Esophagus muscularis mucosa (tissue), 4 donors: ENCODE results near the gene BCAS3. TPM values are rescaled to one million over a fixed set of nuclear protein-coding genes. Genes with fewer than 3 reads are reported as not detected.

Experiments
- DNase-seq: peaks from one replicate; pipeline ENCODE4 v3.0.0-alpha.2; 2017; ENCODE audit errors: extremely low spot score
- H3K27ac ChIP-seq, 4 donors: fragments of 200-600 bp; sonication (generic); replicated peaks in 1 of 4; 1 replicate in 3 of 4; 2 replicates in 1 of 4; pipeline ENCODE4 v1.5.1; 2016 to 2019; ENCODE audit warnings: mild to moderate bottlenecking in 1 of 4
- H3K27me3 ChIP-seq, 4 donors: fragments of 200-600 bp; sonication (generic); one replicate each; pipeline versions ENCODE4 v1.5.1 to v1.6.0; 2016 to 2019
- H3K36me3 ChIP-seq, 4 donors: fragments of 200-600 bp; sonication (generic); one replicate each; pipeline ENCODE4 v1.5.1; 2016 to 2019
- H3K4me1 ChIP-seq, 4 donors: fragments of 200-600 bp; sonication (generic); one replicate each; pipeline ENCODE4 v1.5.1; 2016 to 2019
- H3K4me3 ChIP-seq, 4 donors: fragments of 200-600 bp; sonication (generic); 1 replicate in 2 of 4; 2 replicates in 2 of 4; pipeline ENCODE4 v1.5.1; 2016 to 2019; ENCODE audit warnings: mild to moderate bottlenecking in 4 of 4, moderate library complexity in 1 of 4
- H3K9me3 ChIP-seq, 4 donors: fragments of 200-600 bp; sonication (generic); 1 replicate in 3 of 4; 2 replicates in 1 of 4; pipeline ENCODE4 v1.5.1; 2016 to 2019
- EP300 ChIP-seq: sonication (generic); formaldehyde crosslinking; IDR thresholded peaks from one replicate; pipeline ENCODE4 v1.6.1; 2017; ENCODE audit warnings: antibody characterized with exemption
- POLR2A ChIP-seq: fragments of 450-650 bp; IDR thresholded peaks from one replicate; pipeline ENCODE4 v1.6.1; 2017; ENCODE audit warnings: antibody characterized with exemption, moderate library complexity, mild to moderate bottlenecking, low read depth
- POLR2AphosphoS5 ChIP-seq, 2 donors: sonication (generic); formaldehyde crosslinking; IDR thresholded peaks; one replicate each; pipeline ENCODE4 v1.6.1; 2017; ENCODE audit warnings: antibody characterized with exemption in 2 of 2
- WGBS: methylation state at CpG from one replicate; pipeline ENCODE4 v1.1.5; 2018; 5-methylcytosine and 5-hydroxymethylcytosine counted together
- intact Hi-C: fragments of 100-400 bp; cut with DNase I; formaldehyde crosslinking; loops from one replicate; pipeline ENCODE4 v1.15.1; 2023
- total RNA-seq, 4 donors: library from RNA; depleted of rRNA; stranded (reverse); fragments of >200 nt; gene quantifications; one replicate each; pipeline versions ENCODE4 v1.1.0 to v1.2.1, GENCODE V29; 2016
- TF ChIP-seq, protein P1 (sequence below), 3 experiments: fragments of 200-600 bp in 2 of 3; fragments of 450-650 bp in 1 of 3; sonication (generic) in 2 of 3; IDR thresholded peaks; one replicate each; pipeline ENCODE4 v1.5.1; 2017 to 2019; ENCODE audit warnings: antibody characterized with exemption in 3 of 3, mild to moderate bottlenecking in 2 of 3, moderate library complexity in 1 of 3

The BCAS3 gene
- total RNA-seq, 4 donors from 2014 or later = 17.4 to 25.7 (median 19.5) TPM

GRCh38 chr17:60909405-60909804, 231.8 kb downstream of the BCAS3 start:
- no peaks in the 10 kb centered on the region for H3K27me3 ChIP-seq
- WGBS = 86% methylated on average over 1 of the region's 1 CpG
- intact Hi-C loops = no loop called here
- H3K4me1 ChIP-seq = no peaks in the 10 kb centered on the region
- TF ChIP-seq EP300 = no peak
- TF ChIP-seq, protein P1, sequence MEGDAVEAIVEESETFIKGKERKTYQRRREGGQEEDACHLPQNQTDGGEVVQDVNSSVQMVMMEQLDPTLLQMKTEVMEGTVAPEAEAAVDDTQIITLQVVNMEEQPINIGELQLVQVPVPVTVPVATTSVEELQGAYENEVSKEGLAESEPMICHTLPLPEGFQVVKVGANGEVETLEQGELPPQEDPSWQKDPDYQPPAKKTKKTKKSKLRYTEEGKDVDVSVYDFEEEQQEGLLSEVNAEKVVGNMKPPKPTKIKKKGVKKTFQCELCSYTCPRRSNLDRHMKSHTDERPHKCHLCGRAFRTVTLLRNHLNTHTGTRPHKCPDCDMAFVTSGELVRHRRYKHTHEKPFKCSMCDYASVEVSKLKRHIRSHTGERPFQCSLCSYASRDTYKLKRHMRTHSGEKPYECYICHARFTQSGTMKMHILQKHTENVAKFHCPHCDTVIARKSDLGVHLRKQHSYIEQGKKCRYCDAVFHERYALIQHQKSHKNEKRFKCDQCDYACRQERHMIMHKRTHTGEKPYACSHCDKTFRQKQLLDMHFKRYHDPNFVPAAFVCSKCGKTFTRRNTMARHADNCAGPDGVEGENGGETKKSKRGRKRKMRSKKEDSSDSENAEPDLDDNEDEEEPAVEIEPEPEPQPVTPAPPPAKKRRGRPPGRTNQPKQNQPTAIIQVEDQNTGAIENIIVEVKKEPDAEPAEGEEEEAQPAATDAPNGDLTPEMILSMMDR (IDR thresholded peaks at IDR 0.05) = no peak
- TF ChIP-seq POLR2AphosphoS5 (IDR thresholded peaks at IDR 0.05) = no peak
- no peak for TF ChIP-seq POLR2A
- DNase-seq = no peak
- H3K27ac ChIP-seq = no peak overlapping the region
- no peaks in the 10 kb centered on the region for H3K9me3 ChIP-seq
- peaks cover 0 to 9% (median 0%) of the 10 kb centered on the region in 4 donors for H3K36me3 ChIP-seq
- no peak overlapping the region for H3K4me3 ChIP-seq

DNA sequence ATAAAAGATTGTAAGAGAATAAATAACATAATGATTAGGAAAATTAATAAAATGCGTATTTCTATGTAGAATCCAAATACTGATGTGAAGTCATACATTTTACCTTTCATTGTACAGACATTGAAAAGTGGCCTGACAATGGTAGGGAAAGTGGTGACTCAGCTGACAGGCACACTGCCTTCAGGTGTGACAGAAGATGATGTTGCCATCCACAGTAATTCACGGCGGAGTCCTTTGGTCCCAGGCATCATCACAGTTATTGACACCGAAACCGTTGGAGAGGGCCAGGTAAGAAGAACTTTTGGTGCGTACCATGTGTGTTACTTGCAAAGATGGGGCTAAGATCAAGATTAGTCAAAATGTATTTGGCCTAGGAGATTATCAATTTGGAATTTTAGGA, 232.8 kb downstream of the BCAS3 start:
- peaks cover 0 to 1% (median under 1%) of the 10 kb centered on the region in 4 donors for H3K9me3 ChIP-seq
- H3K27ac ChIP-seq = no peak overlapping the region
- H3K36me3 ChIP-seq = peaks cover 0 to 9% (median 0%) of the 10 kb centered on the region in 4 donors
- no peaks in the 10 kb centered on the region for H3K4me1 ChIP-seq
- no peak overlapping the region for H3K4me3 ChIP-seq
- WGBS = 96% methylated on average over 6 of the region's 6 CpGs
- no peaks in the 10 kb centered on the region for H3K27me3 ChIP-seq
- no peak for TF ChIP-seq EP300
- TF ChIP-seq, protein P1 (IDR thresholded peaks at IDR 0.05) = no peak
- no peak for TF ChIP-seq POLR2AphosphoS5 (IDR thresholded peaks at IDR 0.05)
- TF ChIP-seq POLR2A = no peak
- DNase-seq = no peak
- intact Hi-C loops = no loop called here

DNA sequence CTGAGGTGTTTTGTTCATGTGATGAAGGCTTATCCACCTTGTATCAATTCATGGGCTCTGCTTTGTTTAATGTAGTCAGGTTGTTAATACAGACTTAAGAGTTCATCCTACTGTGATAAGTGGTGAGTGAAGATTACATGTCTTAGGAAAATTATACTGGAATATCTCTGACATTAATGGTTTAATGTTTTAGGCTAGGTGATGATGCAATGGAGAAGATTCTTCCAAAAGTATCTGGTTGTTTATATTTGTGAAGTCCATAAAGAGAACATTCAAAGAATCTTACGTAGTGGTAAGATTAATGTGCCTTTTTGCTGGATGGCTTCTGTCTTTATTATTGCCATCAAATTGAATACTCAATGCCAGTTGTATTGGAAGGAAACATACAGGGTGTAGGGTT, 236.4 kb downstream of the BCAS3 start:
- Histone ChIP-seq H3K4me1 (no peaks in the 10 kb centered on the region), H3K9me3 (peaks cover 0 to 11% (median 9%) of the 10 kb centered on the region in 4 donors)
- WGBS = 62% methylated on average over 1 of the region's 1 CpG

GRCh38 chr17:60916043-60916442, 238.4 kb downstream of the BCAS3 start:
- intact Hi-C loops = no loop called here
- WGBS = 100% methylated on average over 1 of the region's 1 CpG
- no peak for DNase-seq
- Histone ChIP-seq H3K9me3 (peaks cover 0 to 11% (median 9%) of the 10 kb centered on the region in 4 donors), H3K4me1 (no peaks in the 10 kb centered on the region), H3K36me3 (peaks cover 0 to 5% (median 0%) of the 10 kb centered on the region in 4 donors), H3K27ac (no peak overlapping the region), H3K4me3 (no peak overlapping the region), H3K27me3 (no peaks in the 10 kb centered on the region)
- no peak for TF ChIP-seq POLR2AphosphoS5 (IDR thresholded peaks at IDR 0.05)
- TF ChIP-seq, protein P1 (IDR thresholded peaks at IDR 0.05) = no peak
- TF ChIP-seq EP300 = no peak
- no peak for TF ChIP-seq POLR2A

More for the DNA sequence above, 236.4 kb downstream of the BCAS3 start:
- H3K36me3 ChIP-seq = peaks cover 0 to 5% (median 0%) of the 10 kb centered on the region in 4 donors
- intact Hi-C loops = no loop called here
- TF ChIP-seq, protein P1 (IDR thresholded peaks at IDR 0.05) = no peak
- TF ChIP-seq POLR2AphosphoS5 (IDR thresholded peaks at IDR 0.05) (no peak), POLR2A (no peak)
- no peak for DNase-seq
- H3K27me3 ChIP-seq = no peaks in the 10 kb centered on the region
- H3K27ac ChIP-seq = no peak overlapping the region
- H3K4me3 ChIP-seq = no peak overlapping the region

DNA sequence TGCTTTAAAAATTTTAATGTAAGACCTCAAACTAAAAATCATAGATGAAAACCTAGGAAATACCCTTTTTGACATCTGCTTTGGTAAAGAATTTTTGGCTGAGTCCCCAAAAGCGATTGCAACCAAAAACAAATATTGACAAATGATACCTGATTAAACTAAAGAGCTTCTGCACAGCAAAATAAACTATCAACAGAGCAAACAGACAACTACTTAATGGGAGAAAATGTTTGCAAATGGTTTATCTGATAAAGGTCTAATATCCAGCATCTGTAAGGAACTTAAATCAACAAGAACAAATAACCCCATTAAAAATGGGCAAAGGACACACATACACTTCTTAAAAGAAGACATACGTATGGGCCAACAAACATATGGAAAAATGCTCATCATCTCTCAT, 242.5 kb downstream of the BCAS3 start:
- whole genome bisulfite sequencing = 95% methylated on average over 2 of the region's 2 CpGs
- no peak overlapping the region for H3K27ac ChIP-seq
- no peak overlapping the region for H3K4me3 ChIP-seq
- H3K36me3 ChIP-seq = no peaks in the 10 kb centered on the region
- intact Hi-C loops = no loop called here
- H3K4me1 ChIP-seq = no peaks in the 10 kb centered on the region
- peaks cover 0 to 11% (median 9%) of the 10 kb centered on the region in 4 donors for H3K9me3 ChIP-seq
- TF ChIP-seq POLR2AphosphoS5 (IDR thresholded peaks at IDR 0.05) (no peak), EP300 (no peak), POLR2A (no peak)
- TF ChIP-seq, protein P1 (IDR thresholded peaks at IDR 0.05) = no peak
- no peak for DNase-seq
- H3K27me3 ChIP-seq = no peaks in the 10 kb centered on the region
